Measurements from ENCODE around the gene WWOX. TPM values are rescaled to one million over a fixed set of nuclear protein-coding genes. Genes with fewer than 3 reads are reported as not detected.

The WWOX gene
- total RNA-seq, 1 donor from 2014 or later = 9.5 TPM

DNA sequence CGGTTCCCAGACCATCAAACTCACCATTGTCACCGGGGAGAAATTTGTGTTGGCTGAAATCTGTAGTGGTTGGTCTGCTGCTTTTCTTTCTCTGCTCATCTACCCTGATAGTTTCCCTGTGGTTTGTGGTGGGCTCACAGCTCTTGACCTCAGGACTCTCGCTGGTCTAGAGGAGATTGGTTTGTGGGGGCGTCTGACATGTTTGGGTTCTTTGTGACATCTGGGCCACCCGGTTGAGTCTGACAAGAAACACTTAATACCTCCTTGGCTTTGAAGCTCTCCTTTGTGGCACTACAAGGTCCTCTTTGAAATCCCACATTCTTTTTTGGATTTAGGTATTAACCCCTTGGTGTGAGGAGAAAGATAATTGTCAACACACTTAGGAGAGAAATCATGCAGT is 662.0 kb downstream of the WWOX start:
- DNase-seq (ENCODE audit: low read depth in 2 of 2) = no peak

DNA sequence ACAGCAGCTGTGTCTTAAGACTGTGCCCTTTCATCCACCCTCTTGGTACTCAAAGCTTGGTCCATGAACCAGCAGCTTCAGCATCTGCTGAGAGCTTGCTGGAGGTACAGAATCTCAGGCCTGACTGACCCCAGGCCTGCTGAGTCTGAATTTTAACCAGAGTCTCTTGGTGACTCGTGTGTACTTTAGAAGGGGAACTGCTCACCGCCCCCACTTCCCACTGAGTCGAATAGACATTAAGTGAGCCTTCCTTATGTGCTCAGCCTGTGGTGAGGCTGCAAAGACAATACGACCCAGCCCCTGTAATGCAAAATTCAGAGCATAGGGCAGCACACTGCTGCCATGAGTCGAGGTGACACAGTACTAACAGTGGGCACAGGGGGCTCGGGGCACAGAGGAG is 662.8 kb downstream of the WWOX start:
- no peak for DNase-seq (ENCODE audit: low read depth in 2 of 2)

DNA sequence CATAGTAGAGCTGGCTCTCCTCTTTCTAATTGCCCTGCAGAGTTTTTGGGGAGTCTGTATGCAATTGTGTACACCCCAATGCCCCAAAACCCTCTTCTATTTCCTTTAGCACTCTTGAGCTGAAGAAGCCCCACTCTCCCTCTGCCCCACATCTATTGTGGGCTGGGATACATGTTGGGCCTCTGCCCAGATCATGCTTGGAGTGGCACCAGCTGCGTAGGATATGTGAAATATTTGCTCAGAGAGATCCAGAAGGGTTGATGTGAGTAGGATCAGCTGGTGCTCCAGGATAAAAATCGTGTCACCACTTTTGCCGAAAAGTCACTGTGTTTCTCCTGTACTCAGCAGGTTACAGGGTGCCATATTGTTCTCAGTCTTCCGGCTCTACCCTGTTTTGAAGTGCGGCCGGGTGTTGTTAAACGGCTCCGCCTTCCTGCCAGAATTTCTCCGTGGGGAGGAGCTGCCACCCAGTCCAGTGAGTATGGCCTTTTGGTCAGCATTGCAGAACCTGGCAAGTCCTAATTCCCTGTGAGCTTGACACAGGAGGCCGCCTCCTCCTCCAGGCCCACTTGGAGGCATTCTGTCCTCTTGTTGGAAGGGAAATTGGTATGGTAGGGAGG is 664.5 kb downstream of the WWOX start:
- DNase-seq (ENCODE audit: low read depth in 2 of 2) = no peak

DNA sequence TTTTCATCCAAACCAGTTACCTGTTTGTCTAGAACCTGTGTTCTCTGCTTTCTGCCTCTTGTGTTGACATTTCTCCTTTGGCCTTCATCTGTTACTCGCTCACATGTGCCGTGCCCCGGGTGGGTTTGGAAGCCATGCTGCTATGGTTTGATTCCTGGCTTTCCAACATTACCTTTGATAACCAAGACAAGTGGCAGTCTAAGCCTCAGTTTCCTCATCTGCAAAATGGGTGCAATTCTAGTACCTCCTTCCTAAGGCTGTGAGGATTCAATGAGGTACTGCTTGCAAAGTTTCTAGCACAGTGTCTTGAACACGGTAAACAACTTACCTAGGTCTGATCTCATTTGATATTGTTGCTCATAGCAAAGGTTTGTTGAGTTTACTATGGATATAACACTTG is 665.0 kb downstream of the WWOX start:
- DNase-seq (ENCODE audit: low read depth in 2 of 2) = no peak

DNA sequence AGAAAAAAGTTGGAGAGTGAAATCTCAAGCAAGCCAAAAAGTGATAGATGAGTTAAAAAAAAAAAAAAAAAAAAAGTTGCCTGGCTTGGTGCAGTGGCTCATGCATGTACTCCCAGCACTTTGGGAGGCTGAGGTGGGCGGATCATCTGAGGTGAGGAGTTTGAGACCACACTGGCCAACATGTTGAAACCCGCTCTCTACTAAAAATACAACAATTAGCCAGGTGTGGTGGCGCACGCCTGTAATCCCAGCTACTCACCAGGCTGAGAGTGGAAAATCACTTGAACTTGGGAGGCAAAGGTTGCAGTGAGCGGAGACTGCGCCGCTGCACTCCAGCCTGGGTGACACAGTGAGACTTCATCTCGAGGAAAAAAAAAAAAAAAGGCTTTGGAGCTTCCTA is 668.8 kb downstream of the WWOX start:
- DNase-seq (ENCODE audit: low read depth in 2 of 2) = no peak

DNA sequence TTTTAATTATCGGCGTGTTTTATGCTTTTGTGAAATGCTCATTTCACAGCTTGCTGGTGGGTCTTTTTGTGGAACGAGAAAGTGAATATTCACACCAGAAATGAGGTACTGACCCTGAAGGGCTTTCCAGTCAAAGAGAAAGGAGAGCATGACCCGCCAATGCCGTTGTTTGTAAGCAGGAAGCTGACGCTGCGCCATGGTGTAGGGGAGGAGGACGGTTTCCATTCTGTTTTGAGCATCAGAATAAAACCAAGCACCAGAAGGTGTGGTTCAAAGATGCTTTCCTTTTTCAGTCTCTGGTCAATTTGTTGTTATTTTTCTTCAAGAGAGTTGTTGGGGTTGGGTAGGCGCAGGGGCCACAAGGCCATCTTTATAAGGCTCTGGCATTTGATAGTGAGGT is 669.3 kb downstream of the WWOX start:
- DNase-seq (ENCODE audit: low read depth in 2 of 2) = no peak

DNA sequence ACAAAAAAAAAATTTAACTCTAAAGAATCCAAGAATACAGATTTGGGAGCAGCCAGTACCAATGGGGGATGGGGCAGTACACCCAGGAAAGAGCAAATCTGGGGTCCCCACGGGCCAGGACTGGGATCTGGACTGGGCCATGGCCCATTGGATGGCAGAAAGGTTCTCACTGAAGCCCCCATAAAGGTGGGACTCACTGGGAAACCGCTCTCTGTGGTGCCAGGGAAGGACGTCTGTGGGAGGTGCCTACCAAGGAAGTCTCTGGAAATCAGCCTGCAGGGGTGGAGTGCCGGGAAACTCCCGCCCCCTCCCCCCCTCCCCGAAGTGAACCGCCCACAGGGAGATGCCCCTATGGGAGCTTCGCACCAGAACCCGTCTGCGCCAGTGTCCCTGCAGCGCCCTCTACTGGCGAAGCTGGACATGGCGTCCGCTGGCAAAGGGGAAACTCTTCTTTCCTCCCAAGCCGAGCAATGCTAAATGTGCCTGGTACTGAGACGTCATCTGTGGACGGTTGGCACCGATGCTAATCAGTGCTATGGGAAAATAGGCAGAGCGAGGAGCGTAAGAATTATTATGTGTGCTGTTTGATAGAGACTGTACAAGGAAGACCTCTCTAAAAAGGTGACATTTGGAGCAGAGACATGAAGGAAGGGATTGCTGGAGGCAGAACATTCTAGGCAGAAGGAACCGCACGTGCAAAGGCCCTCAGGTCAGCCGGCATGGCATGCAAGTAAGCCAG is 671.1 kb downstream of the WWOX start:
- DNase-seq (ENCODE audit: low read depth in 2 of 2) = peak in 1 of 2 donors; percentile 33

DNA sequence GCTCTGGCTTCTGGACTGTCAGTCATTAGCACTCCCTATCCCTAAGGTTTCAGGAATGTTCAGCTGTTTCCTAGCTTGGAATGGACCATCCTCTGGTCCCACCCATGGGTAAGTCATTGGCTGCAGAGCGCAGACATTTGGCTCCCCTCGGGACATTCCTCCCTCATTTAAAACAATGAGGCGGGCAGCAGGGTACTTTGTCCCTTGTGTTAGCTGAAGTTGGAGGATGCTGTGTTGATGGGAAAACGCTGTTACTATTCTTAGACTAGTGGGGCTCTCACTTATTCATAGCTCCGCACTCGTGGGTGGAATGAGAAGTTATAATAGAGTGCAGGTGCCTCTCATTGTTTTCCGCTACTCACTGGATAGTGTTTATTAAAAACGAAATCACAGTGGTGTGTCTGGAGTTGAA is 673.8 kb downstream of the WWOX start:
- no peak for DNase-seq (ENCODE audit: low read depth in 2 of 2)

DNA sequence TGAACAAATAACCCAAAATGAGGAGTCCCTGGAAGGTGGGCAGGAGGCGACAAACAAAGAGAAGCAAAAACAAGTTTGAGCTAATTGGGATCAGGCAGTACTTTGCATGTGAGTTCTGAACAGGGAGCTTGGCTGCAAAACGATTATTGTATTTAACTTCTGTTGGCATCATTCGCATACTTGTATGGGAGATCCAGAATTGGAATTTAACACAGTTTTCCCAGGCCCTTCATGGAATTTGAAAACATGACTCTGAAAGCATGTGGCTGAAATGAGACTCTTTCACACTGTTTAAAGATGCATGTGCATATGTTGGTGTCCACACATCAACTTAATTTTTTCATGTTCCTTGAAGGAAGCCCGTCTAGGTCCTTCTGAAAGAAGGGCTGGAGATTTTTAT is 674.3 kb downstream of the WWOX start:
- DNase-seq (ENCODE audit: low read depth in 2 of 2) = no peak

DNA sequence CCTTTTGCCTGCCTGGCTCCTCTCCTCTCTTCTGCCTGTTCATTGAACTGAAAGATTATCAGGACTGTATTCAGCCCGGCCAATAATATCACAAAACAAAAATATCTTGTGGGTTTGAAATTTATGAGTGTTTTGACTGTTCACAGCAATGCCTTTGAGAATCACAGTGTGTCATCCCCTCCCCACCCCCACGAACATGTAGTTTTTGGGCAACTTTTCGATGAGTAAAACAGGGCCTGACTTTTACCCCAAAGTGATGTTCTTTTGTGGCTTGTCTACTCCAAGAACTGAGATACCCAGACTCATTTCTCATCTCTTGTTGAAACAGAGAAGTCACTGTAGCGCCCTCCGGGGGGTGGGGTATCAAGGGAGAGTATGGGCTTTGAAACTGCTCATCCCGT is 675.7 kb downstream of the WWOX start:
- DNase-seq (ENCODE audit: low read depth in 2 of 2) = no peak

DNA sequence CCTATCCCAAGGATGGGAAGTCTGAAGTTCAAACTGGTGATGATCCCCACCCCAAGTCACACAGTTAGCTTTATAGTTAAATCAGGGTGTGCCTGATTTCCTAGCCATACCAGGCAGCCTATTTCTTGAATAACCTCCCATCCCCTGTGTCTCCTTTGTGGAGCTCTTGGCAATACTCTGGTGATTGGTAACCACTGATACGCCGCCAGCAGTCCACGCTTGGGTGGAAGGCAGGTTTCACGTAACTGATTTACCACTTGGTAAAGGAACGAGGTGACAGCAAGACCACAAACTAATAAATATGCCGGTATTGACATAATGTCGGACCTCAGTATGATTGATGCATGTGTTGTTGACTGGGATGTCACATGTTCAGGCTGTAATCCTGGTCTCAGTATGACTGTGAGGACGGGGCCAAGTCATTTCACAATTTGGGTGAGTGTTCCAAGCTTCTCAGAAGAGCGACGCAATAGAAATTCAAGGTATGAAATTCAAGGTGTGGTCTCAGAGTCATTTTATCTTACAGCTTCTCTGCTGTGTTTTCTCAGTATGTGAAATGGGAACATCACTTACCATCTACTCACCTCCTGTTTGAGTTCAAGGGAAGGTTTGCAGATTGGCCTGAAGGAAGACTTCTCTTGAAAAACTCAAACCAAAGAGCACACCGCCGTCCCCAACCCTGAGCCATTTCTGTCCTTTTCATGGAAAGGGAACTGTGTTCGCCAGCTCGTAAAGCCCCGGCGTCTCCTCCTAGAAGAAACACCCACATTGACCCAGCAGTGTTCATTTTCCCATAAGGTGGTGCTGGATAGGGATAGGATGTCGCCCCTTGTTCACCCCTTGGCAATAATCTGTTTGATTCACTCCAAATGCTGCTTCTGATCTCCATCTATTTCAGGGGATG is 678.9 kb downstream of the WWOX start:
- no peak for DNase-seq (ENCODE audit: low read depth in 2 of 2)

DNA sequence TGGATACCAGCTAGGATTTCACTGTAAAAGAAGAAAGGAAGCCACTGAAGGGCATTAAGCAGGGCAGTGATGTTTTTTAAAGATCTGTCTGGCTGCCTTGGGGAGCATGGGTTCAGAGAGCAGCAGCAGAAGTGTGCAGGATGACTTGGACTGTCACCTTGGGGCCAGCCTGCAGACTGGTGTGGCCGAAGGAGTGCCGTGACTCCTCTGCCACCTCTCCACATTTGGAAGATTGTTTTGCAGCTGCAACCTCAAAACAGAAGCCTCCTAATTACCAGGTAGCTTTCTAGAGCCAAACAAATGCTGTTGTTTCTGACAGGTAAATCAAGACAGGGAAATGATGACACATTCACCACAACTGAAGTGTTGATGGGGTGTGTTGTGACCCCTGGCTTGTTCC is 681.4 kb downstream of the WWOX start:
- no peak for DNase-seq (ENCODE audit: low read depth in 2 of 2)

DNA sequence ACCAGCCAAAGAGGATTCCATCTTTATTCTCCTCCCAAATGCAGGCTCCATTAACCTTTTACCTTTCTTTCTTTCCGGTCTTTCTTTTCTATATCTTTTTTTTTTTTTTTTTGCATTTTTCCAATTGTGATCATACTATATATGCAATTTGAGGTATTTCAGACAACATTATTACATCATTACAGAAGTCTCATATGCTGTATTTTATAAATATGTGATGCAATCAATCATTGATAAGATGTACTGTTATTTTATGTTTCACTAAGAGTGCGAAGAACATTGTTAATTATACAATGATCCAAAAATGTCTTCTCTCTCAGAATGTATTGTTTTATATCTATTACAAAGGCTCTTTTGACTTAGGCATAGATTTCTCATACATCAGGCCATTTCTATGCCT is 683.1 kb downstream of the WWOX start:
- no peak for DNase-seq (ENCODE audit: low read depth in 2 of 2)

DNA sequence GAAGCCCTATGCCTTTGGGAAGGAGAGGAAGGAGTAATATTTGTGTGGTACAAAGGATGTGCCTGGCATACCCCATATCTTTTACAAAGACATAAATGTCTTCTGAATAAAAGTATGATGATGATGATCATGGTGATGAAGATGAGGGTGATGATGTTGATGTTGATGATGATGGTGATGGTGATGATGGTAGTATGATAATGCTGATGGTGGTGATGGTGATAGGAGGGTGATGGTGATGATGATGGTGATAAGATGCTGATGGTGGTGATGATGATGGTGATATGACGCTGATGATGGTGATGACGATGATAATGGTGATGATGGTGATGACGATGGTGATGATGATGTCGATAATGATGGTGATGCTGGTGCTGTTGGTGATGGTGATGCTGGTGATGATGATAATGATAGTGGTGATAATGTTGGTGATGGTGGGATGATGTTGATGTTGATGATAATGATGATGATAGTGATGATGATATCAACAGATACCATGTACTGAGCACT is 684.2 kb downstream of the WWOX start:
- no peak for DNase-seq (ENCODE audit: low read depth in 2 of 2)

DNA sequence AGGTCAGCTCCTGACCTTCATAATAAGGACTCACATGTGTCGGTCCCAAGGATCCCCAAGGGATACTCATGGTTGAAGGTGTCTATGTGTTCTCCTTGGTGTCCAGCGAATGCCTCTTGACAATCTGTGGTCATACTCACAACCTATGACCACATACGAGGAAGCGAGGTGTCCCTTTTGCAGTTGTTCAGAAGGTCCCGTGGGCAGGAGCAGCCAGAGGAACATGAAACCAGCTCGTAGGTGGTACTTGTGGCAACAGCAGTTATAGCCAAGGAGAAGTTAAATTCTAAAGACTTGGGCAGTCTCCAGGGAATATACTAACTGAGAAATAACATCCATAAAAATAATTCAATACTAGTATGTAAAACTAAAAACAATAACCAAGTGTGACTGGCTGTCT is 685.3 kb downstream of the WWOX start:
- no peak for DNase-seq (ENCODE audit: low read depth in 2 of 2)

DNA sequence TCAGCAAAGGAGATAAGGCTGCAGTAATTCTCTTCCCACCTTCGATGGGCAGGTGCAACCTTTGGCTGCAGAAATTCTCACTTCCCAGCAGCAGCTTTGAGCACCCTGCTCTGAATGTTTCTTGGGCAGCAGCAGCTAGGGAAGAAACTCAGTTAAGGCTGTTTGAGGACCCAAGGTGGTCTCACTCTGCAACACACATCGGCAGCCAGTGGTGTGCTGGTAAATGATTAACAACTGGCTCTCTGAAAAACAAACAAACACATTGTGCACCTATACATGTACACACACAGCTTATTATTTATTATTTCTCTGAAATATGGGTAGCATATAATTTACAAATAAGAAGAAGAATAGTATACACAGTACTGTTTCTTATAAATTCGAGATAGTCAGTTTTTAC is 685.8 kb downstream of the WWOX start:
- no peak for DNase-seq (ENCODE audit: low read depth in 2 of 2)

DNA sequence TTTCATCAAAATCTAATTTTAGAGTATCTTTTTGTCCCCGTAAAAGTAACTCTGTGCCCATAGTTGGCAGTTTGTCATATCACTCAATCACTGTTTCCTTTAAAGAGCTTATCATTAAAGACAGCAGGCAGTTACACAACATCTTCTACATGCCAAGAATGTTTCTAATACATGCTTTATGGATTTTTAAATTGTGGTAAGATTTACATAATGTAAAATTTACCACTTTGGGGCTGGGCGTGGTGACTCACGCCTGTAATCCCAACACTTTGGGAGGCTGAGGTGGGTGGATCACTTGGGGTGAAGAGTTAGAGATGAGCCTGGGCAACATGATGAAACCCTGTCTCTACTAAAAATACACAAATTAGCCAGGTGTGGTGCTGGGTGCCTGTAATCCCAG is 687.2 kb downstream of the WWOX start:
- DNase-seq (ENCODE audit: low read depth in 2 of 2) = no peak

DNA sequence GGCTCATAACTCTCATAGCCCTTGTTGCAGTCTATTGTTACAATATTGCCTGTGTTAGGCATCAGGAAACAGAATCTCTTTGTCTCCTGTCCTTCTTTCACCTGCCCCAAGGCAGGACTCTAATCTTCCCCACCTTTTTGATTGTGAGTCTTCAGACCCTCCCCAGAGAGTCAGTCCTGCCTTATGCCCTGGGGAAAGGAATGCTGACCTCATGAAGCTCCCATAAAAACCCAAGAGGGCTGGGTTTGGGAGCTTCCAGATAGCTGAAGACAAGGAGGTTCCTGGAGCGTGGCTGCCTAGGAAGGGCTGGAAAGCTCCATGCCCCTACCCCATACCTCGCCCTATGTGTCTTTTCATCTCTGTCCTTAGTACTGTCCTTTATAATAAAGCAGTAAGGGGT is 688.8 kb downstream of the WWOX start:
- DNase-seq (ENCODE audit: low read depth in 2 of 2) = no peak

DNA sequence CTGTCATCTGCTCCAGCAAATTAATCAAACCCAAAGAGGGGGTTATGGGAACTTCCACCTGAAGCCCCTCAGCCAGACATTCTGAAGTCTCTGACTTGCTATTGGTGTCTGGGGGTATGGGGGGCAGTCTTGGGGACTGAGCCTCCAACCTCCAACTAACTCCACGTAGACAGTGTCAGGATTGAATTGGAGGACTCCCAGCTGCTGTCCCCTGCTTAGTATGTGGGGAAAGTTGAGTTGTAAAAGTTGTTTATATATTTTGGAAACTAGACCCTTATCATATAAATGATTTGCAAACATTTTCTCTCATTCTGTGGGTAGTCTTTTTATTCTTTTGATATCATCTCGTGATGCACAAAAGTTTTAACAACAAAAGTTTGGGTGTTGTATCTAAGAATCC is 689.2 kb downstream of the WWOX start:
- DNase-seq (ENCODE audit: low read depth in 2 of 2) = no peak

DNA sequence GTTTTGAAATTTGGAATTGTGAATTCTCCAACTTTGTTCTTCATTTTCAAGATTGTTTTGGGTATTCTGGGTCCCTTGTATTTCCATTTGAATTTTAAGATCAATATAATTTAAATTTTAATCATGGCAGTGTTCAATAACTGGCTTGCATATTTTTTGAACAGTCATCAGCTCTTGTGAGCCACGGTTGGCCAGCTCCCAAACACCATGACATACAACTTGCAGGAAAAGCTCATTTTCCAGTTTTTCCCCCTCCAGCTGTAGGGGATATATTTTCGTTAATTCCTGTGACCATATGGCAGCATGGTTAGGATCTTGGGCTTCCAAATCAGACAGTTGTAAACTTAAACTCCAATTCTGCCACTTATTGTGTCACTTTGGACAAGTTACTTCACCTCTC is 690.1 kb downstream of the WWOX start:
- DNase-seq (ENCODE audit: low read depth in 2 of 2) = no peak

DNA sequence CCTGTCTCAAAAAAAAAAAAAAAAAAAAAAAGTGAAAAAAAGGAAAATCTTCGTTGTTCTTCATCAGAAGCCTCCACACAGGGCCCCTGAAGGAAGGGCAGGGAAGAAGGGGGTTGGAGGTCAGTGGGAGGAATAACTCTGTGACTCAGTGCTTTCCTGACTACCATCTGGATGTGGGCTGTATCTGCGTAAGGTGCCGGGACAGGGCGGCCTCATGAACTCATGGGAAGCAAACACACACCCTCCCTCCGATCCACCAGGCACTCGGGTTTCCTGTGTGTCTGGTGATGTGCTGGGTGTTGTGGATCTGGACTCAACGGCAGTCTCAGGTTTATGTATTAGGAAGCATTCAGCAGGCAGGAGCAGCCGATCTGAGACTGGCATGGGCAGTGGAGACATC is 691.6 kb downstream of the WWOX start:
- DNase-seq (ENCODE audit: low read depth in 2 of 2) = no peak

DNA sequence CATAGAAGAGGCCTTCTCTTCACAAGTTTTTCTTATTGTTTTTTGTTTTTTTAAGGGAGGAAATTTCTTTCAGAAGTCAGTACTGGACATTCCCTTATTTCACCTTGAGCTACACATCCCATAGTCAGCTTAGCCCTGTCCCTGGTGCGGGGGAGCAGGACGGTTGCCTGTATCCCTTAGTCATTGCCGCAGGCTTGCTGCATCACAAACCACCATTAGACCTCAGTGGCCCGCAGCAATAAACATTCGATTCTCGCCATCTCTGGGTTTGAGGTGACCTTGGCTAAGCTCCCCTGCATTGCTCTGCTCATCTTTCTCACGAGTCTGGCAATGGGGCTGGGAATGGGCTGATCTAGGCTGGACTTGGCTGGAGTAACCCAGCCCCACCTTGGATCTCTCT is 692.5 kb downstream of the WWOX start:
- no peak for DNase-seq (ENCODE audit: low read depth in 2 of 2)
